NCI-H1436 (cell line): ENCODE results near the gene MTA1.

Source experiments
- DNase-seq: peaks from one replicate; lab custom pipeline; 2025; lab: John Stamatoyannopoulos, UW

MTA1 gene

DNA sequence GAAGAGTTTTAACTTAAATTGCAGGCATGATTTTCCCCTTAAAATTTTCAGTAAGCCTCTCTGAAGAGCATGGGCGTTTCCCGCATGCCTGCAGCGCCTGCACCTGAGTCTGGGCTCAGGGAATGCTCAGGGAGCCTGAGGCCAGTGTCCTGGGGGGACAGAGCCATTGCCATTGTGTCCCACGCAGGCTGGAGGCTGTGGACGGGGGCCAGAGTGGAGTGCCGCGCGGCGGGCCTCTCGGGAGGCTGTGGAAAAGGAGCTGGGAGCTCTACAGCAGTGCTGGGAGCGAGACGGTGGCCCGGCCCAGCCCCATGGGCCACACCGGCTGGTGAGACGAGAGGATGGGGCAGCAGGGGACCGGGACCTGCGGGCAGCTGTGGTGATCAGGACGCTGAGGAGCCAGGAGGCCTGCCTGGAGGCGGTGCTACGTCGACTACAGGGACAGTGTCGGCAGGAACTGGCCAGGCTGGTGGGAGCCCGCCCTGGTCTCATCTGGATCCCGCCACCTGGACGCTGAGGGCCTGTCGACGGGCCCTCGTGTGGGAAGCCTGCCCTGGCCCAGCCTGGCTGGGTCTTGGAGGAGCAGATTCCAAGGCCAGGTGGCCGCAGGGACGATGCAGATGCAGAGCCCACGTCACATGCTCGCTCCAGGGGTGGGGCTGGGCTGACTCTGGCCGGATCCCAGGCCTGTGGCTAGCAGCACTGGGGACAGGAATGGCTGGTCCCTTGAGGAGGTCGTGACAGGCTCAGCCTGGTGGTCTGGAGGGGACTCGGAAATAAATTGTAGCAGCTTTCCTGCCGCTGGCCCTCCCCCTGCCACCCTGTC lies 79.0 kb downstream of the MTA1 start:
- no peak for DNase-seq

DNA sequence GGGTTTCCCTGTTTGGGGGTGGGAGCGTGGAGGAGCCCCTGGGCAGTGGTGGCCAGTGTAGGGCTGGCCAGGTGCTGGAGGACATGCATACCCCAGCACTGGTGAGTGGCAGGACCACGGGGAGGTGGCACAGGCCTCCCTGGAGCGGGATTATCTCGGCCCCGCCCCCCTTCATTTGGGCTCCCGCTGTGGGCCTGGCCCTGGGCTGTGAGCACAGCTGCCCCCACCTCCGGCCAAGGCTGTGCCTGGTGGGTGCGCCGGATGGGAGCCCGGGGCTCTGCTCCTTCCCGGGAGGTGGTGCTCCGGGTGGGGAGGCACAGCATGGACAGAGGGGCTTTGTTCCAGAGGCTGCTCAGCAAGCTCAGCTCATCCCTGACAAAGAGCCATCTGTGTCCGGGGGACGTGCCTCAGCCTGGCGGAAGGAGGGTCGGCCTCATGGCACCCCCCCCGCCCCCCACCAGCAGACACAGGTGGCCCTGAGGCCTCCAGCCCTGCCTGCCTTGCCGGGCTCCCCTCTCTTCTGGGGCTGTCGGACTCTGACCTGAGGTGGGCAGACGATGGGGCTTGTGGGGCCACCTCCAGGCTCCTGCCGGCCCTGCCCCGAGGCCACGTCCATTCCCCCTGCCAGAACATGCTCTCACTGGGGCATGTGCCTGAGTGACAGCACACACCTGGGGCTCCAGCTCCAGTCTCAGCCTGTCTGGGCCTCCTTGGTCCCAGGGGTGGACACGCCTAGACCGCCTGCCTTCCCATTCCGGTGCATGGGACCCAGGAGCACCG lies 79.8 kb downstream of the MTA1 start:
- DNase-seq: no peak

DNA sequence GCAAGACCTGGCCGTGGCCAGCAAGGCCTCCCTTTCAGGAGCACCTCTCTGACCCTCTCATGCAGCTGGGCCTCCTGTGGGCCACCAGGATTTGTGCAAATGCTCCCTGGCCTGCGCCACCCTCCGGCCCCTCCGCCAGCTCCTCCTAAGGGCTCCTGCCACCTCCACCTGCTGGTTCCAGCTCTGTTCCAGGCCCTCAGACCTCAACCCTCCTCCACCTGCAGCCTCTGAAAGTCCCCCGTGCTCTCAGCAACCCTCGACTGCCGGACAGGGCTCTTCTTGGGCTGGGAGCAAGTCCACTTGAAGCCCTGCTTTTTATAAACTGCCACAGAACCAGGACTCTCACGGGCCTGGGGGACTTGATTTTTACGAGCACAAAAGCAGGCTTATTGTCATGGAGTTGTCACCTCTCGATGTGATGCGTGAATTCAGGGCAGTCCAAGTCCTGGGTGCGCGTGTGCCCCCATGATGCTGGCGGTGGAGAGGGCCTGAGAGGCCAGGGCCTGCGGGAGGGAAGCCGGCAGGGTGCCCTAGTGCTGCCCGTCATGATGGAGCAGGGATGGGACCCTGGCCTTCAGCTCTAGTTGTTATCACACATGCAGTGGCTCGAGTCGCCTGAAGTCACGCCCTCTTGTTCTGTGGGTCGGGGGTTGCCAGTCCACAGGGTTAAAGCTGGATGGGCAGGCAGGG lies 80.6 kb downstream of the MTA1 start:
- DNase-seq: no peak

GRCh38 chr14:105500726-105501101 lies 81.1 kb downstream of the MTA1 start:
- DNase-seq: no peak

GRCh38 chr14:105501504-105502291 lies 82.1 kb downstream of the MTA1 start:
- no peak for DNase-seq

- no peak for DNase-seq
Measured at GRCh38 chr14:105502446-105503295, 83.0 kb downstream of the MTA1 start.

DNA sequence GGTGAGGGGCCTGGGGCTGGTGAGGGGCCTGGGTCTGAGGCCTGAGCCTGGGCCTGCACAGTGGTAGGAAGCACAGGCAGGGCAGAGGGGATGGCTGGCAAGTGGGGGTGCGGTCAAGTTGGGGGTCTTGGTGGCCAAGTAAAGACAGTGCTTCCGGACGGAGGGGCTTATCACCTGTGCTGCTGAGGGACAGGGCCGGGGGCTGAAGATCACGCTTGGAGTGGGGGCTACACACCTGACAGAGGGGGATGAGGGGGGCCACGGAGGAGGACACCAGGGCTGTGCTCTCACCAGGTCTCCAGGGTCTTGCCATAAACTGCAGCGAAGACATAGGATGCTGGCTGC lies 83.6 kb downstream of the MTA1 start:
- DNase-seq: no peak

DNA sequence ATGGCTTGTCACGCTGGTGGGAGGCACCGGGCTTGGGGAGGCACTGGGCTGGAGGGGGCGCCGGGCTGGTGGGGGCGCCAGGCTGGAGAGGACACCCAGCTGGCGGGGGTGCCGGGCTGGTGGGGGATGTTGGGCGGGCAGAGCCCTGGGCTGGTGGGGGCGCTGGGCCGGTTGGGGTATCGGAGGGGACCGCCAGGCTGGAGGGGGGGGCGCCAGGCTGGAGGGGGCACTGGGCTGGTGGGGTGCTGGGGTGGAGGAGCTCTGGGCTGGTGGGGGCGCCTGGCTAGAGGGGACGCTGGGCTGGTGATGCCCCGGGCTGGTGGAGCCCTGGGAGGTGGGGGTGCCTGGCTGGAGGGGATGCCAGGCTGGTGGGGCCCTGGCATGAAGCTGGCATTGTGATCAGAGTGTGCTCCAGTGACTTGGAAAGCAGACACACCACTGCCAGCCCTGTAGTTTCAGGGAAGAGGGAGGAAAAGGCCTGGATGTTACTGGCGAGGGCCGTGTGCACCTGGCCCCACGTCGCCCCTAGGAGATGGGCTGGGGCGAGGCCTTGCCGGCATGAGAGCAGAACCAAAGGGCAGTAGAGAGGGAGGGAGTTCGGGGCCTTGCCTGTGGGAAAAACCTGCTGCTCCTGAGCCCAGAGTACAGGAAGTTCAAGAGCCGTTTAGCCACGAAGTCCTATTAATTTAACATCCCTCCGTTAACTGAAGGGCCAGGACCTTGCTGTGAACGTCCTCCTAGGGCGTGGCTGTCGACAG lies 84.5 kb downstream of the MTA1 start:
- DNase-seq: no peak

- DNase-seq: no peak
Measured at GRCh38 chr14:105505101-105505500, 85.5 kb downstream of the MTA1 start.

DNA sequence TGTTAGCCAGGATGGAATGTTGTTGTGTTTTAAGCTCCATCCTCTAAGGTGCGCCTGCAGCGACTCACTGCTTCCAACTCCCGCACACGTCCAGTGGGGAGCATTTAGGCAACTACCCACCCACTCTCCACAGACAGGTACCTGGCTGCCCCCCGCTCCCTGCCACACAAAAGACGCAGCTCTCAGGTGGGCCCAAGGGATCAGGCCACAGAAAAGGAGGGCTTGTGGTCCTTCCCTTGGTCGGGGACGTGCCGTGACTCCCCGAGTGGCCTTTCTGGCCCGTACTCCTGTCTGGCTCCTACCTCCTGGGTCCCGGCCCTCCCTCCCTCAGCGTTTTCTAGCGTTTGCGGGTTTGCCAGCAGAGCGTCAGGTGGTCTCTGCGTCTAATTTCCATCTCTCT lies 87.6 kb downstream of the MTA1 start:
- no peak for DNase-seq

DNA sequence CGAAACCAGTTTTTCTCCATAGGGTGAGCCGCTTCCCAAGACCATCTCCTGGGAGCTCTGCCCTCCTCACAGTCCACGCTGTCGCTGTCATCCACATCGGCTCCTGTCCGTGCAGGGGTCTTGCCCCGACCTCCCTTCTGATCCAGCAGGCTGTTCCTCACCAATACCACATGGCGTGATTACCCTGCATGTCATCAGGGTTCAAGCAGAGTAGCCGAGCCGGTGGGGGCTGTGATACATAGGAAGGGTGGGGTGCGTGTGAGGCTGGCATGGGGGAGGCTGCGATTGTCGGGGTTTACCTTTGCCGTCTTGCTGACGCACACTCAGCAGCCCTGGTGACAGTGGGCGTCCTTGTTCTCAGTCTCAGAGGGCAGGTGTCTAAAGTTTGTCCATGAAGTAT lies 88.4 kb downstream of the MTA1 start:
- DNase-seq: no peak

- DNase-seq: no peak
Measured at GRCh38 chr14:105508601-105509000, 89.0 kb downstream of the MTA1 start.

DNA sequence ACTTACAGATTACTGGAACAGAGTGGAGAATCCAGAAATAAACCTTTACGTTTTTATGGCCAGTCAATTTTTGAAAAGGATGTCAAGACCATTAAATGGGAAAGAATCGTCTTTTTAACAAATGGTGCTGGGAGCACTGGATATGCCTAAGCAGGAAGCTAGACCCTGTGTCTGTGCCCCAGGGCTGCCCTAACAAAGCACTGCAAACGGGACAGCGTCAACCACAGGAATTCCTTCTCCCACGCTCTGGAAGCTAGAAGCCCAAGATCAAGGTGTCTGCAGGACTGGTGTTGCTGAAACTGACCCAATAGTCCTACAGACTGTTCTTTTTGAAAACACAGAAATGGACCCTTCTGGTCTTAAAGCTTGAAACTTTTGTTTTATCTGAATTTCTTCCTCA lies 97.5 kb downstream of the MTA1 start:
- DNase-seq: no peak

- no peak for DNase-seq
Measured at GRCh38 chr14:105519946-105520698, 100.5 kb downstream of the MTA1 start.
